Measurements from ENCODE around the gene RBMX.
"Not testable (repeated sequence)": the region's sequence is repeated elsewhere in the genome, so short reads cannot be mapped to it uniquely, and the experiment has no call there.

Gene RBMX

DNA sequence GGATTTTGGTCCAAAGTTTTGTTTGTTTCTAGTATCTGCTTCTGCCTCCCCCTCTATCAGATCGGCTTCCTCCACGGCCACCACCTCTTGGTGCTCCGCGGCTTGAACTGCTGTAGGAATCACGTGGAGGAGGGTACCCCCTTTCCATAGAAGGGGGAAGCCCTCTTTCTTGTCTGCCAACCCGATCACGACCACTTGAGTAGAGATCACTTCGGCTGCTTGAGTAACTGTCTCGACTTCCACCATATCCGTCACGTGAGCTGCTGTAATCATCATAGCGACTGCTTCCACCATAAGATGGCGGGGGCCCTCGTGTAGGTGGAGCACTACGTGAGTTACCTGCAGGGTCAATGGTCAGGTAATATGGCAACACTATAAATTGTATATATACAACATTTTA lies 6.4 kb downstream of the RBMX start:
- DNase-seq, result not testable (repeated sequence)

DNA sequence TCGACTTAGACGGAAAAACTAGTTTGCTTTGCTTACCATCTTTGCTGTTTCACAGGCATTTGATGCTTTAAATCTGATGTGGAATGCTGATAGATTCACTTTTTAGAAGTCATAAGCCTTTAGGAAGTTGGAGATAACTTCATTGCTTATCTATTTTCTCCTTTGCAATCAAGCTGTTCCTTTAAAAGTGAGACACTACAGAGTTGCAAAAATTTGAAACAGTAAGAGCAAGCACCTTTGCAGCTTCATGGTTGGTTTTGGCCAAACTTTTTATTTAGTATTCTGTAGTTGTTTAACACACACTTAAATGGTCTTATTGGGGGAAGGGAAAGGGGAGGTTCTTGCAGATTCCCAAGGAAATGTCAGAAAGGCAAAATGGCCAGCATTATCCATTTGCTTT lies 7.3 kb downstream of the RBMX start:
- DNase-seq, result not testable (repeated sequence)

DNA sequence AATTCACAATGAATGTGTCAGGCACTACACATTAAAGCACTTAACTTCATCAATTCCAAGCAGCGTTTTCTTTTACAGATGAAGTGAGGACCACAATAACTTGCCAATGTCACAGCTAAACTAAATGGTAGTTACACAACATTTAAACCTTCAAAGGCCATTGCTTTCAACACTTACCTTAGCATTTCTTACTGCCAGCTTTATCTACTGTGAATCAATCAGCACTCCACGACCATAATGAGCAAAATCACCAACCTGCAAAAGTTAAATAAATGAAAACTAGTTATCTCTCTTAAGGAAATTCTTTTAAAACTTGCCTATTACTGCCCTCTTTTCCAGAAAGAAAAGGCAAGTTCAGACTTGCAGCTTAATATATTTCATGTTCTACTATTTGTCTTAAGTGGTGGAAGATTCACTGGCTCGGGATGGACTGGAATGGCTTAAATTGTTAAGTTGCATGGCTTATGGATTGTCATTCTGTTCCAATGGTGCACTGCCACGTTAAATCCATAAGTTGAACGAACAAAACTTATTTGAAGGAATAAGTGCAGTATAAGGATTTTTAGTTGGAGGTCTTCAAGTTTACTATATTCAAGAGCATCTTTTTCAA lies 8.3 kb downstream of the RBMX start:
- no peak for DNase-seq

DNA sequence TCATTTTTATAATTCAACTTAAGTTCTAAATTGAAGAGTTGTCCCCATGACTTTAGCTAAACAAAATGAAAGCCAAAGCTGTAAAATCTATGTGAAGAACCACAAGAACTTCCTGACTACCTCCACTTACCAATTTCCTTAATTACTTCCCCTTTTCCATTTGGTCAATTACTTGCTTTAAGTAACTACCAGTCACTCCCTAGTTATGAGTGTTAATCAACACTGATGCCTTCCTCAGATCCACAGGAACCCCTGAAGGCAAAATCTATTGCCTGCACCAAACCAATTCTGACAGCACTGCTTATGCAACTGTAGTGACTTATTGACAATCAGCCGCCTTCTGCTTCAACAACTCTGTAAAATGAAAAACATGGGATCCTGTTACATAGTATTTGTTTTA lies 10.5 kb downstream of the RBMX start:
- DNase-seq, result no peak

DNA sequence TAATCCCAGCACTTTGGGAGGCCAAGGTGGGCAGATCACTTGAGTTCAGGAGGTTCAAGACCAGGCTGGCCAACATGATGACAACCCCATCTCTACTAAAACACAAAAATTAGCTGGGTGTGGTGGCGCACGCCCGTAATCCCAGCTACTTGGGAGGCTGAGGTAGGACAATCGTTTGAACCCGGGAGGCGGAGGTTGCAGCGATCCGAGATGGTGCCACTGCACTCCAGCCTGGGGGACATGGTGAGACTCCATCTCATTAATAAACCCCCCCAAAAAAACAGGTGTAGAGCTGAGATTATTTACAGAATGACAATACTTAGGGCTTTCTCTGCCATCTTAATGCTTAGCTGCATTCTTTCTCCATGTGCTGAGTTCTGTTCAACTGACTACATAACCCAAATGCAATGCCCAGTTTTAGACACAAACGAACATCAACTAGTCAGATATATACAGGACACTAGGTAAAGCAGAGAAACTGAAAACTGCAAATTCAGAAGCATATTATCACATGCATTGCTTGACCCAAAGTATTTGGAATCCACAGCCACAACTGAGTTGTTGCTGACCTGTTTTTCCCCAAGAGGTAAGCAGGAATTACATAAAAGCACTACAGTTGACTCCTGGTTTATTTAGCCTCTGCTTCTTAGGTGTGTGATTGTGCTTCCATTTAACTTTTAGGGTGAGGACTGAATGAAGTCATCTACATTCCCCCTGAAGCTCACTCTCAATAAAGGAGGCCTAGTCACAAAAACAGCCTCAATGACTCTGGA lies 12.1 kb downstream of the RBMX start:
- DNase-seq, result no peak

DNA sequence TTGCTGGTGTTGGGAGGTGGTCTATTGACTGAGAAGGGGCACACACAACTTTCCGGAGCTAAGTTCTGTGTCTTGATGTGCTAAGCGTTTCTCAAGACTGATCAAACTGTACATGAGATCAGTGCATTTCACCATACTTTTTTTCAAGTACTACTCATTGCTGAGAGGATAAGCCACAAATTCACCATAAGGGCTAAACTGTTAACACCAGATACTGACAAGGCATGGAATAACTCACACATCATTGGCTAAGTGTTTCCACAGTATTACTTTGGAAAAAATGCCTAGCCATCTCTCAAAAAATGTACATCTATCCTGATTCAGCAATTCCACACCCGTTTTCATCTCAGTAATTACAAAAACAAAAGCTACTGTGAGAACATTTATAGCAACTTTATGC lies 13.0 kb downstream of the RBMX start:
- DNase-seq, result no peak

DNA sequence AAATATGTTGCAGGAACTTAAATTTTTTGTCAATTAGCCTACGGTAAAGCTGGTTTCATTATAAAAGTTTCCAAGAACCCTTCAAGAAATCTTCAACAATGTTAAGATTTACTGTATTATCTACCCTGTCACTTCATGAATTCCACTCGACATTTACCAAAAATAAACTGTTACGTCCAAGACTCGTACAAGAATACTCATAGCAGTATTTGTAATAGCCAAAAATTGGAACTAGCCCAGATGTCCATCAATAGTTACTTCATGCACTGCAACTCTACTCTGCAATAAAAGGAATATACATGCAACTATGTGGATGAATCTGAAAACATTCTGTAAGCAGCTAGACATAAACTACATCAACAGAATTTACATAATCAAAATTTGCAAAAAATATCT lies 13.4 kb downstream of the RBMX start:
- DNase-seq, result no peak

DNA sequence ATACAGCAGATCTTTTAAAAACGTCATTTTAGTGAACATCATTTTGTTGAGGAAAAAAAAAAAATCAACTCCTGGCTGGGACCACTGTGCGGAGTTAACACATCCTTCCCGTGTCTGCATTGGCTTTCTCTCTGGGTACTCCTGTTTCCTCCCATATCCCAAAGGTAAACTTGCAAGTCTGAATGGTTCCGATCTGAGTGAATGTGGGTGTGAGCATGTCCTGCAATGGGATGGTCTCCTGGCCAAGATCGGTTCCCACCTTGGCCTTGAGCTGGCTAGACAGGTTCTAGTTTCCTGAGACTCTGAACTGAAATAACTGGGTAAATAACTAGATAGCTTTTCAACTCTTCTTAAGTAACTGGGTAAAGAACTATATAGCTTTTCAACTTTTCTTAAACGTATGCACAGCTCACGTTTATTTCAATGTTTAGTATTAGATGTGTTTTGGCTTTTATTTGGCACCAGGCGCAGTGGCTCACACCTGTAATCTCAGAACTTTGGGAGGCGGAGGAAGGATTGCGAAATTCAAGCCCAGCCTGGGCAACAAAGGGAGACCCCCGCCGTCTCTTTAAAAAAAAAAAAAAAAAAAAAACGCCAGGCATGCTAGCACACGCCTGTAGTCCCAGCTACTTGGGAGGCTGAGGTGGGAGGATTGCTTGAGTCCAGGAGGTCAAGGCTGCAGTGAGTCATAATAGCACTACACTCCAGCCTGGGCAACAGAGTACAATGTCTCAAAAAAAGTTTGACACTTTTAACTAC lies 14.0 kb downstream of the RBMX start:
- DNase-seq, result no peak

DNA sequence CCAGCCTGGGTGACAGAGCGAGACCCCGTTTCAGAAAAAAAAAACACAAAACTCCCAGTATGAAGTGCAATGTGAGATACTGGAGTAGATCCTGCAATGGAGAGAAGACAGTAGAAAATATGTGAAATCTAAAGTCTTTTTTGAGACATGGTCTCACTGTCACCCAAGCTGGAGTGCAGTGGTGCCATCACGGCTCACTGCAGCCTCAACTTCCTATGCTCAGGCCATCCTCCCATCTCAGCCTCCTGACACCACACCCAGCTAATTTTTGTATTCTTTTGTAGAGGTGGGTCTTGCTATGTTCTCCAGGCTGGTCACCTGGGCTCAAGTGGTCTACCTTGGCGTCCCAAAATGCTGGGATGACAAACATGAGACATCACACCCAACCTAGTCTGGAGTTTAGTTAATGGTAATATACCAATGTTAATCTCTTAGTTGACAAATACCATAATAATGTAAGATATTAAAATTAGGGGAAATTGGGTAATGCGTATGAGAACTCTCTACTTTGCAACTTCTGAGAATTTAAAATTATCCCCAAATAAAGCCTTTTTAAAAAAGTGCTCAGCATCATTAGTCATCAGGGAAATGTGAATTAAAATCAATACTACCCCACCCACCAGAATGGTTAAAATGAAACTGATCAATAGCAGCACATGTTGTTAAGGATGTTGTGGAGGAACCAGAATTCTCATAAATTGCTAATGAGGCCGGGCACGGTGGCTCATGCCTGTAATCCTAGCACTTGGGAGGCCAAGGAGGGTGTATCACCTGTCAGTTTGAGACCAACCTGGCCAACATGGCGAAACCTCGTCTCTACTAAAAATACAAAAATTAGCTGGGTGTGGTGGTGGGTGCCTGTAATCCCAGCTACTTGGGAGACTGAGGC lies 15.0 kb downstream of the RBMX start:
- no peak for DNase-seq

DNA sequence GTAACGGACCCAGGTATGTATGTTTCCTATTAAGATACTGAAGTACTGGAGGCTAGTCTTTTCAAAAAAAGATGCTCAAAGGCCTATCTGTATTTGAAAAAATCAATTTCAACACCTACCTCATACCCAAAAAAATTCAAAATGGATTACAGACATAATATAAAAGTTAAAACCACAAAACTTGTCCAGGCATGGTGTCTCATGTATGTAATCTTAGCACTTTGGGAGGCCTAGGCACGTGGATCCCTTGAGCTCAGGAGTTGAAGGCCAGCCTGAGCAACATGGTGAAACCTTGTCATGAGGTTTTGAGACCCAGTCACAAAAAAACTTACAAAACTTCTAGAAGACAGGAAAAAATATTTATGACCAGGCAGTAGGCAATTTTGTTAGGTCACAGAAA lies 16.7 kb downstream of the RBMX start:
- DNase-seq, result no peak

DNA sequence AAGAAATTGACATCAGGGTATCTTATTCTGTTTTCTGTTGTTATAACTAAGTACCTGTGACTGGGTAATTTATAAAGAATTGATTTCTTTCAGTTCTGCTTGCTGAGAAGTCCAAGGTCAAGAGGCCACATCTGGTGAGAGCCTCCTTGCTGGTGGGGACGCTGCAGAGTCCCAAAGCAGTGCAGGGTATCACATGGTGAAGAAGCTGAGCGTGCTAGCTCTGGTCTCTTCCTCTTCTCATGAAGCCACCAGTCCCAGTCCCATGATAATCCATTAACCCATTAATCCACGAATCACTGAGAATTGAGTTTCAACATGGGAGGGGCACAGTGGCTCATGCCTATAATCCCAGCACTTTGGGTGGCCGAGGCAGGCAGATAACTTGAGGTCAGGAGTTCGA lies 18.0 kb downstream of the RBMX start:
- DNase-seq, result no peak

DNA sequence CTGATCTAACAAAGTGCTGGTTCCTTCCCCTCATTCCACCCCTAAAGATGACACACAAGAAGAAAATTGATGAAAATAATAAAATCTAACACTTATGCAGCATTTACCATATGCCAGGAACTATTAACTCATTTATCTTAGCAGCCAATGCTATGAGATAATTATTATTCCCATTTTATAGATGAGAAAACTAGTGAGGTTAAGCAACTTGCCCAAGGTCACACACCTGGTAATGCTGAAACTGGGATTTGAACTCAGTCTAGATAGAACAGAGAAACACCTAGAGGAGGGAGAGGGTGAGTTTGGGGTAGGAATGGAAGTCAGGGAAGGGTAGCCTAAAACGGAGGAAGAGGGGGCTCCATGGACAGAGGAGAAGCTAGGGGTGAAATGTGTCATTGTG lies 18.6 kb downstream of the RBMX start:
- no peak for DNase-seq

DNA sequence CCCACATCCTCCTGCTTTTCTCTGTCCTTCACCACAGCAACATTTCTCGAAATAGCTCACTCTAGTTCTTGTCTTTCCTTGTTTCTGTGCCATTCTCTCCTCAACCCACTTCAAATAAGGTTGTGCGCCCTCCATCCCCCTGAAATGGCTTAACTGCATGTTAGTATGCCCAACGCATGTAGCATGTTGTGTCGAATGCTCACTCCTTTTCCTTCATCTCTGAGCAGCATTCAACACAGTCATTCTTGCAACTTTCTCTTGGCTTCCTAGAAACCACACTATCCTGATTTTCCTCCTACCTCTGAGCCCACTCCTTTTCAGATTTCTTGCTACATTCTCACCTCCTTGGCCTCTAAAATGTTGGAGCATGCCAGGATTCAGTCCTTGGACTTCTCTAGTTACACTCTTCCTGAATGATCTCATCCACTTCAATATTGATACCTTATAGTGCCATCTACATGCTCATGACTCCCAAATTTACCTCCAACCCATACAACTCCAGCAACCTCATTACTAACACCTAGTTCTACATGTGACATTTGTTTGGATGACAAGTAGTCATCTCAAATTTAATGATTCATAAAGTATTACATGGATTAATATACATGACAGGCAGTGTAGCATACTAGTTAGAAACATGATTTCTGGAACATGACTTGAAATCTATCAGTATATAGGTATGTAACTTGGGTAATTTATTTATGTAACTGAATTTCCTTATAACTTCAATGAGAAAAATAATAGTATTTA lies 22.3 kb downstream of the RBMX start:
- DNase-seq, result no peak

DNA sequence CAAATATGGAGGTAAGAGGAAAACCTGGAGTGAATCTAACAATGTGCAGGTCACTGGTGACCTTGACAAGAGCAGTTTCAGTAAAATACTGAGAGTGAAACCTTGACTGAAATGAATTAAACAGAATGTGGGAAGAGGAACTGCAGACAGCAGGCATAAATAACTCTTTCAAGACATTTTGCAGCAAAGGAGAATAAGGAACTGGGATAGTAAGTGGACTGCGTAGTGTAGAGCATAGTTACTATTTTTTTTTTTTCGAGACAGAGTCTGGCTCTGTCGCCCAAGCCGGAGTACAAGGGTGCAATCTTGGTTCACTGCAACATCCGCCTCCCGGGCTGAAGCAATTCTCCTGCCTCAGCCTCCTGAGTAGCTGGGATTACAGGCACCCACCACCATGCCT lies 24.0 kb downstream of the RBMX start:
- no peak for DNase-seq

DNA sequence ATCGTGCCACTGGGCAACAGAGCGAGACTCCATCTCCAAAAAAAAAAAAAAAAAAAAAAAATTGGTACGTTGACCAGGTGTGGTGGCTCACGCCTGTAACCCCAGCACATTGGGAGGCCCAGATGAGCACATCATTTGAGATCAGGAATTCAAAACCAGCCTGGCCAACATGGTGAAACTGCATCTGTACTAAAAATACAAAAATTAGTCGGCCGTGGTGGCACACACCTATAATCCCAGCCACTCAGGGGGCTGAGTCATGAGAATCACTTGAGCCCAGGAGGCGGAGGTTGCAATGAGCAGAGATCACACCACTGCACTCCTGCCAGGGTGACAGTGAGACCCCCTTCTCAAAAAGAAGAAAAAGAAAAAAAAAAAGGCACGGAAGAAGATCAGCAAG lies 24.5 kb downstream of the RBMX start:
- DNase-seq, result no peak

DNA sequence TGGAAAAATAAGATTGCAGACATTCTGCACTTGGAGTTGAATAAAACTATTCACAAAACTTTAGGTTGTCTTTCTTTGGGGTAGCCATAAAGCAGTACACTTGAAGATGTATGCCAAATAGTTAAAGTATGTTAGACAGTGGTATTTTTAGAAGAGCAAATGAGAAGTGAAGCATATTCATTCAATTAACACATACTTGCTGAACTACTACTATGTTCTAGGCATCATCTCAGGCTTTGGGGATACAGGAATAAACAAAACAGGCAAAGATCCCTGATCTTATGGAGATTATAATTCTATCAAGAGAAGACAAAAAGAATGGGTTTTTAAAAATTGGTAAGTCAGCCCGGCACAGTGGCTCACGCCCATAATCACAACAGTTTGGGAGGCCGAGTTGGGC lies 29.0 kb downstream of the RBMX start:
- DNase-seq, result no peak

DNA sequence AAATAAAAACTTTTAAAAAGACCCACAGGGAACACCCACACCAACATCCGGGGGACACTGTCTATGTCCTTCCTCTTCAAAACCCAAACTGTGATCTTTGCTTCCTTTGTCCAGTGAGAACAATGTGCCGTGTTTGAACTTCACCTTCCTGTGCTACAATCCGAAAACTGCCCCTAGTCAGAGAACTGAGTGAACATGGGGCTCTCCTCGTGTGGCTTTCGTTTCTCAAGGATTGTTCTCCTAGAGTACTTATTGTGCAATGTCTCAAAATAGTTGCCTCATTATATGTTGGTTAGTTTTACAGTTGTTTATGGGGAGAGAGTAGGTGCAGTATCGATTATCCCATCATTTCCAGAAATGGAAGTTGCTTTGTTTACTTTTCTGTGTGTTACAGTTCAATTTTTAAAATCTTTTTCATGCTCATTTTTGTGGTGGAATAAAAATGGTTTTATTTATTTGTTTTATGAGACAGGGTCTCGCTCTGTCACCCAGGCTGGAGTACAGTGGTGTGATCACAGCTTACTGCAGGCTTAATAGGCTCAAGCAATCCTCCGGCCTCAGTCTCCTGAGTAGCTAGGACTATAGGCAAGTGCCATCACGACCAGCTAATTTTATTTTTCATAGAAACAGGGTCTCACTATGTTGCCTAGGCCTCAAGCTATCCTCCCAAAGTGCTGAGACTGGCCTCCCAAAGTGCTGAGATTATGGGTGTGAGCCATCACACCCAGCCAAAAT lies 29.9 kb downstream of the RBMX start:
- no peak for DNase-seq

DNA sequence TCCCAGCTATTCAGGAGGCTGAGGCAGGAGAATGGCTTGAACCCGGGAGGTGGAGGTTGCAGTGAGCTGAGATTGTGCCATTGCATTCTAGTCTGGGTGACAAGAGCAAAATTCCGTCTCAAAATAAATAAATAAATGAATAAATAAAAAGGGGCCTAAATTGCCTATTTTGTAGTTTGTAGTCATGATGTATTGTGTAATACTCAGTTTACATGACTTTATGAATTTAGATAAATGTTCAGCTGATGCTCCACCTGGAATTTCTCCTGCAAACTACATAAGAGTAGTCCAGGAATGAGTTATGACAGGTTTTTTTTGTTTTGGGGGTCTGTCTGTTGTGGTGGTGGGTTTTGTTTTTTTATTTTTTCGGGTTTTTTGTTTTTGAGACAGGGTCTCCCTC lies 31.1 kb downstream of the RBMX start:
- DNase-seq, result no peak

DNA sequence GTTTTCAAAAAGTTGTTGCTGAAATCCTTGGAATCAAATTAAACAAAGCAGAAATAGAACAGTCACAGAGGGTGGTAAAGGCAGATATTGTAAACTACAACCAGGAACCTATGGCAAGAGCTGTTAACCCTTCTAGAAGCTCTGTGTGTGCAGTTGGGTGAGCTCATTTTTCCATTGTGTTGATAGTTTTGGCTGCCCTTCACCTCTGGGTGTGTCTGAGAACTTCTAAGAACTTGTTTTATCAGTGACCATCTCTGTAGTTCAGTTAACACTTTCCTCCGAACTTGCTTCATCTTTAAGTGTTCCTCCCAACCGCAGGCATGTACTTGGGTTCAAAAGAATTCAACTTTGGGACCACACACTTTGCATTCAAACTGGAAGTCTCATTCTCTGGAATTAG lies 32.7 kb downstream of the RBMX start:
- no peak for DNase-seq

DNA sequence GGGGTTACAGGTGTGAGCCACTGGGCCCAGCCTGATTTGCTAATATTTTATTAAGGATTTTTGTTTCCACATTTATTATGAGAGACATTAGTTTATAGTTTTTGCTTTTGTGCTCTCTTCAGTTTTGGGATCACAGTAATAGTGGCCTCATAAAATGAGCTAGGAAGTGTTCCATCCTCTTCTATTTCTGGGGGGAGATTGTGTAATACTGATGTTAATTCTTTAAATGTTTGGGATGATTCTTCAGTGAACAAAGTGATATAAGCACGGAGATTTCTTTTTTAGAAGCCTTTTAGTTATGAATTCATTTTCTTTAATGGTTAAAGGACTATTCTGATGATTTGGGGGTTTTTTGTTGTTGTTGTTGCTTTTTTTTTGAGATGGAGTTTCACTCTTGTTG lies 41.3 kb downstream of the RBMX start:
- DNase-seq, result no peak

DNA sequence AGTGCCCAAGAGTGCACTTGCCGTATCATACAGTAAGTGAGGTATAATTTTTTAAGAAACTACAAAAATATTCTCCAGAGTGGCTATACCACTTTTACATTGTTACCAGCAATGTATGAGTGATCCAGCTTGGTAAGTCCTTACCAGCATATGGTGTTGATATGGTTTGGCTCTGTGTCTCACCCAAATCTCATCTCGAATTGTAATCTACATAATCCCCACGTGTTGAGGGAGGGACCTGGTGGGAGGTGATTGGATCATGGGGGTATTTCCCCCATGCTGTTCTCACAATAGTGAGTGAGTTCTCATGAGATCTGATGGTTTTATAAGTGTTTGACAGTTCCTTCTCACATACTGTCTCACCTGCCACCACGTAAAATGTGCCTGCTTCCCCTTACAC lies 44.8 kb downstream of the RBMX start:
- no peak for DNase-seq

DNA sequence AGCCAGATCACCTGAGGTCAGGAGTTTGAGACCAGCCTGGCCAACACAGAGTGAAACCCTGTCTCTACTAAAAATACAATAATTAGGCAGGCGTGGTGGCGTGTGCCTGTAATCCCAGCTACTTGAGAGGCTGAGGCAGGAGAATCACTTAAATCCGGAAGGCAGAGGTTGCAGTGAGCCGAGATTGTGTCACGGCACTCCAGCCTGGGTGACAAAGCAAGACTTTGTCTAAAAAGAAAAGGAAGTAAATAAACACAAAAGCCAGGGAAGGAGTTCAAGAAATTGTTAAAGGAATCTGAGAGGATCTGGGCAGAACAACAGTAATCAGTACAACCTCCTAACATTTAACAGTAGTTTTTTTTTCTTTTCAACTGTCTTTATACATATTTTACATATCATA lies 51.1 kb downstream of the RBMX start:
- DNase-seq, result no peak
